SH-SY5Y (cell line): ENCODE measurements around the gene DMD.

Experiments
- GATA2 ChIP-seq: IDR thresholded peaks from 2 replicates; pipeline ENCODE4 v1.6.1; 2011; ENCODE audit warnings: mild to moderate bottlenecking, low read depth, low read length
- GATA3 ChIP-seq: IDR thresholded peaks from 2 replicates; pipeline ENCODE4 v1.6.1; 2011; ENCODE audit warnings: low read depth, mild to moderate bottlenecking, low read length, moderate library complexity

DMD gene

GRCh38 chrX:31255310-31256033 is 1955.9 kb downstream of the DMD start:
- TF ChIP-seq GATA2 (no peak), GATA3 (no peak)

- no peak for TF ChIP-seq GATA2
- no peak for TF ChIP-seq GATA3
Measured at GRCh38 chrX:31252133-31252532, 1959.2 kb downstream of the DMD start.

GRCh38 chrX:31251336-31251735 is 1960.0 kb downstream of the DMD start:
- TF ChIP-seq GATA3 (no peak), GATA2 (no peak)

- TF ChIP-seq GATA2, result no peak
- TF ChIP-seq GATA3, result no peak
Measured at GRCh38 chrX:31245714-31246113, 1965.6 kb downstream of the DMD start.

- TF ChIP-seq GATA2, result no peak
- no peak for TF ChIP-seq GATA3
Measured at GRCh38 chrX:31243804-31244203, 1967.5 kb downstream of the DMD start.

GRCh38 chrX:31240982-31241381 is 1970.4 kb downstream of the DMD start:
- TF ChIP-seq GATA3, result no peak

- TF ChIP-seq GATA2 (no peak), GATA3 (no peak)
Measured at GRCh38 chrX:31237189-31237588, 1974.2 kb downstream of the DMD start.

GRCh38 chrX:31236231-31236630 is 1975.1 kb downstream of the DMD start:
- TF ChIP-seq GATA2 (no peak), GATA3 (no peak)

GRCh38 chrX:31233941-31234496 is 1977.3 kb downstream of the DMD start:
- no peak for TF ChIP-seq GATA2
- no peak for TF ChIP-seq GATA3

GRCh38 chrX:31232506-31232905 is 1978.8 kb downstream of the DMD start:
- TF ChIP-seq GATA2 (no peak), GATA3 (no peak)

- TF ChIP-seq GATA3 (no peak), GATA2 (no peak)
Measured at GRCh38 chrX:31228909-31229308, 1982.4 kb downstream of the DMD start.

GRCh38 chrX:31228415-31228832 is 1982.9 kb downstream of the DMD start:
- TF ChIP-seq GATA3 (no peak), GATA2 (no peak)

GRCh38 chrX:31227250-31227649 is 1984.1 kb downstream of the DMD start:
- no peak for TF ChIP-seq GATA3
- TF ChIP-seq GATA2, result no peak

GRCh38 chrX:31225819-31226218 is 1985.5 kb downstream of the DMD start:
- TF ChIP-seq GATA2 (no peak), GATA3 (no peak)

GRCh38 chrX:31224381-31225012 is 1986.9 kb downstream of the DMD start:
- TF ChIP-seq GATA2, result no peak
- no peak for TF ChIP-seq GATA3

GRCh38 chrX:31223817-31224216 is 1987.5 kb downstream of the DMD start:
- no peak for TF ChIP-seq GATA3
- no peak for TF ChIP-seq GATA2
